ENCODE data around the gene MIGA2. TPM values are rescaled to one million over a fixed set of nuclear protein-coding genes. Genes with fewer than 3 reads are reported as not detected.

Gene MIGA2
- total and polyA plus RNA-seq, 2 of the 8 experiments (the other 6 are each of a cell fraction or from before 2014, with no cell fraction given) = 24.6 to 39.0 TPM

- TF ChIP-seq CHD7 (IDR thresholded peaks at IDR 0.05; ENCODE audit: insufficient replicate concordance, low read length) (no peak), USF2 (IDR thresholded peaks at IDR 0.05; ENCODE audit: low read length) (no peak), POLR2AphosphoS5 (IDR thresholded peaks at IDR 0.05; ENCODE audit: low read depth, low read length) (no peak), TAF1 (IDR thresholded peaks at IDR 0.05; ENCODE audit: low read depth, low read length) (no peak)
Measured at GRCh38 chr9:129023908-129024233, 12.6 kb upstream of the MIGA2 start (continued).

Data from H1 (cell line).